GM18498 (cell line): Measurements from ENCODE around the gene PAPPA.

ENCODE experiments used
- ATAC-seq: cut with Tn5 transposase; IDR thresholded peaks from one replicate; pipeline ENCODE4 v1.9.1; 2021; ENCODE audit warnings: mild to moderate bottlenecking, moderate library complexity; ENCODE audit not compliant: unreplicated experiment

PAPPA gene

GRCh38 chr9:116151199-116151598, 2.4 kb upstream of the PAPPA start:
- no peak for ATAC-seq

DNA sequence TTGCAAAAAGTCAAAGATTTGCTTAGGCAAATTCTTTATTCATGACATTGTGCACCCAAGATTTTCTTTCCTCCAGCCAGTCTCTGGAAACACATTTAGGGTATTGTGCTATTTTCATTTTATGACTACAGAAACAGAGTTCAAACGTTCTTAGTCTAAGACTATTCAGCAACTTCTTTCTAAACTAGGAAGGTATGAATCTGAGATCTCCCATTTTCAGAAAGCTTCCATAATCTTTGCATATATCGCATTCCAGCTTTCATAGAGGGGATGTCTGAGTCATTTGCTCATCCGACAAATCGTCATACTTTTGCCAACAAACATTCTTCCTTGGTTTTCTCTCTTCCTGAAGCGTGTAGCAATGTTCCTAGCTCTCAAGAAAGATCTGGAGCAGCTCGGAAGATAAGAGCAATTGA, 1.6 kb upstream of the PAPPA start:
- ATAC-seq: no peak

- no peak for ATAC-seq
These were observed 1.2 kb upstream of the PAPPA start for GRCh38 chr9:116152390-116152789.

DNA sequence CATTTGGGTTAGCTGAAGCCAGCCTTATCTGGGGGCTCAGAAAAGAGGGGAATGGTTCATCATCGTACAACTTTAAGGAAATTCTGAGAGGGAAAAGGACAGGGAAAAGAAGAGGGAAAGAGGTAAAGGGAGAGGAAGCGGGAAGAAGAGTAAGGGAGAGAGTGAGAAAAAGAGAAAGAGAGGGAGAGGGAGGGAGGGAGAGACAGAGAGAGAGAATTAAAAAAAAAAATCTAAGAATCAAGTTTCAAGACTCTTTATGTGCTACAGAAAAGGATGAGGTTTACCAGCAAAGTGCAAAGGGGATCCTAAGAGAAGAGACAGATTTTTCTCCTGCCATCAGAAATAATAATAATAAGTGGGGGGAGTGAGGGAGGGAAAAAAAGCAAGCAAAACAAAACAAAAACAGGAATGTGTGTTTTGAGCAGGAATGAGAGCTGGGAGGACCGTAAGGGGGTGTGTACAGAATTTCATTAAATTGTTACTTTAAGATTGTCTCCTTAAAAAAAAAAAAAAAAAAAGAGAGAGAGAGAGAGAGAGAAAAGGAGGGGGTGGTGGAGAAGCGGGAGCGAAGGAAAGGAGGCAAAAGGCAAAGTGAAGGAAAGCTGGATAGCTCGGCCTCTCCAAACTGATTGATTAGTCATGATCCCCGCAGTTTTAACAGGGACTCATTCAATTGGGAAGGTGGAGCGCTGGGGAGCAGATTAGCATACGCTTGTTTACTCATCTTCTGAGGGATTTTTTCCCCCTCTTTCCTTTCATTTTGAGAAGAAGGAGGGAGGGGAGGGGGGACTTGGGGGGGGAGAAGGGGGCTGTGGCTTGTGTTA, 438 bp upstream of the PAPPA start:
- ATAC-seq: no peak

GRCh38 chr9:116154334-116154975, 864 bp downstream of the PAPPA start:
- ATAC-seq: no peak

DNA sequence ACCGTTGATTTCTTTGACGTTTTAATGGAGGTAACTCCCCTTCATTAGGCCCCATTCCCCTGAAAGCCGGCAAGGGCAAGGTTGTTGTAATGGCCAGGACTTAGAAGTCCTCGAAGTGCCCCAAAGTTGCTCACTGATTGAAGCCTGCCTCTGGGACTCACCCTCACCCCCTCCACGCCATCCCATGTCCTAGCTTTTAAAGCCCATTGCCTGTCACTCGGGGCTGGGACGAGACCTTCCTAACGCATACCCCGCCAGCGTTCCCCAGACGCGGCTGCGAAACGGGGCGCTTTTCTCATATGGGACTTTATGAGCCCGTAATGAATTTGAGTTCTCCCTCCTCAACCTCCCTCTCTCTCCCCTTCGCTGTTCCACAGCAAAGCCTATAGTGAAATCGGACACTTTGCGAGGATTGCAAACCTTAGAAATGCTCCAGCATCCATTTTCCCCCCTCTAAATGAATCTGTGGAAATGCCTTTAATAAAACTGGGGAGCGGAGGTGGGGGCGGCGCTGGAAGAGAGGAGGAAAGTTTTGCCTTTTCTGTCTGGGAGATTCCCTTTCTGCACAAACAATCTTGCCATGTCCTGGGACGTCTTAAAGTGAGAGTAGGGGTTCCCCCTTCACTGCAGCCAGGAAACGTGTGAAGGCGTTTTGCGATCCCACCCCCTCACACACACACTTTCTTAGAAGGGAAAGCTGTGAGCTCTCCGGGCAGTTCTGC, 1.5 kb downstream of the PAPPA start:
- ATAC-seq: no peak

DNA sequence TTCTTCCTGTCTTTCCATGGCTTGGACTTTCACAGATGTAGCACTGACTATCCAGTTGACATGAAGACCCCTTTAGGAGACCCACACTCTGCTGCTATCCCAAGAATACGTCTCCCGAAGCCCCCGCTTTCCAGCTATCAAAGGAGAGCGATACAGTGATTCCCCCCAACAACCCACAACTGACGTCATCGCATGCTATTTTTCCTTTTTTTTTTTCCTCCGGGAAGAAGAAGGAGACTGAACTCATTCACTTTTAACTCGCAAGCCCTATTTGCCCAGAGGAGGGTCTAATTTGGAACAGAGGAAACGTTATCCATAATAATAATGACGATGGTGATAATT, 2.1 kb downstream of the PAPPA start:
- no peak for ATAC-seq

DNA sequence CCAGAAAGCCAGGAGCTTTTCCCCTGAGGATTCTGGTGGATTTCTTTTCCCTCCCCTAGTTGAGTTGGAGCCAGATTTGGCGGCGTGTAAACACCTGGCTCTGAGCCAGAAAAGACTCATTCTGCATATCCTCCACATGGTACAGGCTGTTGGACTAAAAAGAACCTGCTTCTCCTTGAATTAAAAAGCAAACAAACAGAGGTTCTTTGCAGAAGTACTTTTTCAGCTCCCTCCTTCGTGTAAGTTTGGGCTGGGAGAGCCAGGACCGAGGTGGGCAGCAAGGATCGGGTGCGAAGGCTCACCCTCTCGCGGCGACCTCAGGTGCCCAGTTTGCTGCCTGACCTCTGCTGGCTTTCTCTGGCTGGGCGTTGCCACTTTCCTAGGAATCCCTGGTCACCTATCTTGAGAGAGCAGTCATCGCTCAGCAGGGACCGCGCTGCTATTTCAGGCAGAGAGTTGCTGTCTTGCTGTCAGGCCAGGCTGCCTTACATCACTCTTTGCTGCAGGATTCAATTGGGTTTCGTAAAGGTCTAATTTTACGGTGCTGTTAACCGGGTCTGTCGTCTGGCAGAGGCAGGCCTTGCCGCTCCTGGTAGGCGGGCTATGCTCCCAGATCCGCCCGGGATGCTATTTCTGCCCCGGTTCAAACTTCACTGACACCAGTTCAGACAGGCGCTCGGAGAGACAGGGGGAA, 3.2 kb downstream of the PAPPA start:
- no peak for ATAC-seq

- no peak for ATAC-seq
These were observed 4.0 kb downstream of the PAPPA start for GRCh38 chr9:116157436-116158138.

- ATAC-seq: no peak
These were observed 7.3 kb downstream of the PAPPA start for GRCh38 chr9:116160676-116161571.

GRCh38 chr9:116162241-116162781, 8.7 kb downstream of the PAPPA start:
- ATAC-seq: no peak

DNA sequence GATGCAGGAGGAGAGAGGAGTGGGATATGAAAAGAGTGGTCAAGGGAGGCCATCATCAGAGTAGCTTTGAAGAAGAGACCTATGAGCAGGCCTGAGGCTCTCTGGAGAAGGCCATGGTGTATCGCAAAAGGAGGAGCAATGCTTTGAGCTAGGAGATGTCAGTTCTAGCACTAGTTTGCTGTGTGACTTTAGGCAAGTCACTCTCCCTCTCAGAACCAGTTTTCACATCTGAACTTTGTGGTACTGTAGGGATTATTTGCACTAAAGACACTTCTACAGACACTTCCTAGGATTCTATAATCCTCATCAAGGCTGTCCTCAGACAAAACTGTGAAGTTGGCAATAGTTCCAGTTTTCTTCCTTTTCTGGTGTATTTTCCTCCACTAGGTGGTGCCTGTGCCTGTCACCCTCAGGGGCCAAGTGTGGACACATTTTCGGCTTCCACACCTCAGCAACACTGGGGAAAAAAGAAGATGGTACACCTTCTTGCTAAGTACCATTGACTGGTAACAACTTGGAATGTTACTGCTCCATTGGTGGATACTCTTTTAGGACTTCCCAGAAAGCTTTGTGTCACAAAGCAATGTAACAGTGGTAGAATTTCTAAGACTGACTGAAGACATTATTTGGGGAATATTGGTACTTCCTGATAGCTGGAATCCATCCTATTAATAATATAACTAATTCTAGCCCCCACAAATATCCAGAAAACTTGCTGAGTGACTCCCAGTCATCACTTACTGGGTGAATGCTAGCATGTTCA, 9.9 kb downstream of the PAPPA start:
- no peak for ATAC-seq

- no peak for ATAC-seq
These were observed 12.3 kb downstream of the PAPPA start for GRCh38 chr9:116165912-116166311.

DNA sequence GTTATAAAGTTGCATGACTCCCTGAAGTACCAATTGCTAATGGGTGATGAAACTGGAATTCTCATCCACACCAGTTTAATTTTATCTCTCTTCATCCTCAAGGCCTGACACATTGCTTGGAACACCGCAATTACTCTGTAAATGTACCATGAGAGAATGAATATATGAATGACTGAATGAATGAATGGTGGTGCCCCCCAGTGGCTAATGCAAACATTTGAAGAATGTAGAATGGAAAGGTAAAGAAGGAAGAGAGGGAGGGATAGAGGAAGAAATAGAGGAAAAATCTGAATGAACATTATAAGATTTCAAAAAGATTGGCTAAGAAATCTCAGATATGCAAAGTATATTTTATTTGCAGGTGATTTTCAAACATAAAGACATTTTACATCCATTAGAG, 13.1 kb downstream of the PAPPA start:
- no peak for ATAC-seq

- ATAC-seq: no peak
These were observed 14.6 kb downstream of the PAPPA start for GRCh38 chr9:116168231-116168630.

DNA sequence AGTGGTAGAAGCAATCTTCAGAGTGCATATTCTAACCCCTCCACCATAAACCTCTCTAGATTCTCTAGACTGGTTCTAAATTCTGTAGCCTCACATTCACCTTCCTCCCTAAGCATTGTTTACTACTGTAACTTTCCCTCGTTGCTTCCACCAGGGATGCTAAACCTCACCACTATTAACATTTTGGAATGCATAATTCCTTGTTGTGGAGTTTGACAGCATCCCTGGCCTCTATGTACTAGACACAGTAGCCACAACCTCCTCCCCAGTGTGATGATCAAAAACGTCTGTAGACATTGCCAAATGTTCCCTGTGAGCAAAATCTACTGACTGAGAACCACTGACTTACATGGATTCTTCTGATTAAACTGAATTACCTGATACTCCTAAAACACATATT, 18.6 kb downstream of the PAPPA start:
- no peak for ATAC-seq

DNA sequence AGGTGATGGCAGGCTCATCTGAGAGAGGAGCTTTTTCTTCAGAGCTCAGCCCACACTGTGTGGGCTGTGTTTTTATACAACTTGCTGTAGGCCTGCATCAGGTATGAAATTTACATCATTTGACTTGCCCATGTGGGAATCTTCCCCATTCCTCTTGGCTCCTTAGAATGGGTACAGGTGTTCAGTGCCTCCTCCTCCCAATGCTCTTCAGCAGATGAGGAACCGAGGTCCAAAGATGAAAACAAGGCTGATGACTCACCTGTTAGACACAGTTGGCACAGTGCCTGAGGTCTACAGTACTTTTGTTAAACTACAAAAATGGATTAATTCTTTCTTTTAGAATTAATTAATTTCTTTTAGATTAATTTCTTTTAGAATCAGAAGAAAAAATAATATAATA, 20.8 kb downstream of the PAPPA start:
- no peak for ATAC-seq

- ATAC-seq: no peak
These were observed 22.0 kb downstream of the PAPPA start for GRCh38 chr9:116175614-116176013.
